Thyroid gland (tissue), 4 donors: Measurements from ENCODE around the gene RTN4R.

Experiments used
- CTCF ChIP-seq, 6 experiments: fragments of 200-600 bp in 3 of 6; fragments of 450-650 bp in 3 of 6; sonication (generic) in 3 of 6; IDR thresholded peaks; one replicate each; pipeline ENCODE4 v1.5.1; 2016 to 2019; ENCODE audit warnings: antibody characterized with exemption in 6 of 6, mild to moderate bottlenecking in 2 of 6, inconsistent platforms in 1 of 6, moderate library complexity in 1 of 6
- POLR2A ChIP-seq, 2 donors: fragments of 450-650 bp; IDR thresholded peaks; one replicate each; pipeline ENCODE4 v1.6.1; 2017; ENCODE audit warnings: antibody characterized with exemption in 2 of 2, mild to moderate bottlenecking in 2 of 2, moderate library complexity in 1 of 2

GRCh38 chr22:20204806-20205205 is 63.3 kb downstream of the RTN4R start:
- TF ChIP-seq CTCF (IDR thresholded peaks at IDR 0.05) (no peak), POLR2A (IDR thresholded peaks at IDR 0.05) (no peak)
